SK-N-MC (cell line): Measurements from ENCODE around the gene GH2.

Experiments
- EZH2 ChIP-seq: fragments of 200-600 bp; sonication (generic); IDR thresholded peaks from one replicate; pipeline ENCODE4 v1.6.1; 2017; ENCODE audit warnings: antibody characterized with exemption
- POLR2AphosphoS5 ChIP-seq: IDR thresholded peaks from 2 replicates; pipeline ENCODE4 v1.6.1; 2012; ENCODE audit warnings: mild to moderate bottlenecking, low read depth, low read length, borderline replicate concordance

GRCh38 chr17:63927464-63928171, 45.9 kb upstream of the GH2 start:
- TF ChIP-seq EZH2 (no peak), POLR2AphosphoS5 (no peak)
